MCF 10A (cell line): Measurements from ENCODE around the gene RETNLB. TPM values are rescaled to one million over a fixed set of nuclear protein-coding genes. Genes with fewer than 3 reads are reported as not detected.

ENCODE experiments used
- BruUV-seq: library from RNA; stranded (reverse); fragments of 400-500 nt; replicated peaks from 2 replicates; lab custom pipeline; 2021; lab: Mats Ljungman, UMichigan
- CTCF ChIA-PET: fragments of 300-600 bp; sonication (Branson Sonifier 250); formaldehyde crosslinking; extraction: SDS; loops from one replicate; lab custom pipeline; 2021; ENCODE audit warnings: antibody characterized with exemption, inconsistent platforms; lab: Yijun Ruan, JAX
- POLR2A ChIA-PET: fragments of 300-600, 350-650 bp; sonication (Branson Sonifier 250); formaldehyde crosslinking; extraction: SDS; loops from one replicate; lab custom pipeline; 2020; ENCODE audit warnings: antibody characterized with exemption, inconsistent platforms; lab: Yijun Ruan, JAX
- DNase-seq: peaks from one replicate; pipeline ENCODE4 v3.0.0-alpha.2; 2018; ENCODE audit not compliant: unreplicated experiment
- H3K27ac Mint-ChIP-seq: one replicate; pipeline ENCODE4 v1.8.0; 2022; ENCODE audit warnings: mild to moderate bottlenecking, low read depth, mixed read lengths; ENCODE audit not compliant: unreplicated experiment
- H3K27me3 Mint-ChIP-seq: one replicate; pipeline ENCODE4 v1.8.0; 2022; ENCODE audit warnings: mixed read lengths; ENCODE audit not compliant: insufficient read depth, unreplicated experiment
- H3K36me3 Mint-ChIP-seq: one replicate; pipeline ENCODE4 v1.8.0; 2022; ENCODE audit warnings: mild to moderate bottlenecking, moderate library complexity, mixed read lengths; ENCODE audit not compliant: insufficient read depth, unreplicated experiment
- H3K4me1 Mint-ChIP-seq: one replicate; pipeline ENCODE4 v1.8.0; 2022; ENCODE audit warnings: mixed read lengths; ENCODE audit not compliant: insufficient read depth, unreplicated experiment
- H3K4me3 Mint-ChIP-seq: one replicate; pipeline ENCODE4 v1.8.0; 2022; ENCODE audit warnings: mild to moderate bottlenecking, moderate library complexity, mixed read lengths; ENCODE audit not compliant: unreplicated experiment
- H3K9me3 Mint-ChIP-seq: one replicate; pipeline ENCODE4 v1.8.0; 2022; ENCODE audit warnings: mixed read lengths; ENCODE audit not compliant: unreplicated experiment
- intact Hi-C: fragments of 100-400 bp; cut with micrococcal nuclease; formaldehyde crosslinking; loops from 2 replicates; pipeline ENCODE4 v1.14.1; 2022
- total RNA-seq: library from RNA; stranded (reverse); gene quantifications from 2 replicates; pipeline ENCODE4 v1.2.3, GENCODE V29; 2022
- TF ChIP-seq, protein P1 (sequence below): fragments of 200-600 bp; IDR thresholded peaks from one replicate; pipeline ENCODE4 v1.8.0; 2022; ENCODE audit warnings: antibody characterized with exemption, mild to moderate bottlenecking; ENCODE audit not compliant: unreplicated experiment

RETNLB gene
- total RNA-seq, 1 experiment from 2014 or later: not detected

DNA sequence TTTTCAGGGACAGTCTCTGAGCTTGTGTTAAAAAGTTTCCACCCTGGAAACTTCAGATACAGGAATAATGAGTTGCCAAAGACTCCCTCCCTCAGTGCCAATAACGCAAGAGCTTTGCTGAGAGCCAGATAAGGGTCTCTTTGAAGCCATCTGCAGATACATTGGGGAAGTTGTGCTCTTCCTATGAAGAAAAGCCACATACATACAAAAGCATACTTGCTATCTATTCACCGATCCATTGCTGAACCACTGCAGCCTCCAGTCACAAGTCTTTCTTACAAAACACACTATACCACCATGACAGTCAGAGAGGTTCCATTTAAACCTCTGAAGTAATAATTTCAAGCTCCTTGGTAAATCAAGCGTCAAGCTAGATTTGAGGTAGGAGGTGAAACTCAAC lies 10.0 kb upstream of the RETNLB start:
- TF ChIP-seq, protein P1, sequence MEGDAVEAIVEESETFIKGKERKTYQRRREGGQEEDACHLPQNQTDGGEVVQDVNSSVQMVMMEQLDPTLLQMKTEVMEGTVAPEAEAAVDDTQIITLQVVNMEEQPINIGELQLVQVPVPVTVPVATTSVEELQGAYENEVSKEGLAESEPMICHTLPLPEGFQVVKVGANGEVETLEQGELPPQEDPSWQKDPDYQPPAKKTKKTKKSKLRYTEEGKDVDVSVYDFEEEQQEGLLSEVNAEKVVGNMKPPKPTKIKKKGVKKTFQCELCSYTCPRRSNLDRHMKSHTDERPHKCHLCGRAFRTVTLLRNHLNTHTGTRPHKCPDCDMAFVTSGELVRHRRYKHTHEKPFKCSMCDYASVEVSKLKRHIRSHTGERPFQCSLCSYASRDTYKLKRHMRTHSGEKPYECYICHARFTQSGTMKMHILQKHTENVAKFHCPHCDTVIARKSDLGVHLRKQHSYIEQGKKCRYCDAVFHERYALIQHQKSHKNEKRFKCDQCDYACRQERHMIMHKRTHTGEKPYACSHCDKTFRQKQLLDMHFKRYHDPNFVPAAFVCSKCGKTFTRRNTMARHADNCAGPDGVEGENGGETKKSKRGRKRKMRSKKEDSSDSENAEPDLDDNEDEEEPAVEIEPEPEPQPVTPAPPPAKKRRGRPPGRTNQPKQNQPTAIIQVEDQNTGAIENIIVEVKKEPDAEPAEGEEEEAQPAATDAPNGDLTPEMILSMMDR: no peak
- intact Hi-C loops: no loop called here
- no peaks in the 10 kb centered on the region for H3K36me3 Mint-ChIP-seq

DNA sequence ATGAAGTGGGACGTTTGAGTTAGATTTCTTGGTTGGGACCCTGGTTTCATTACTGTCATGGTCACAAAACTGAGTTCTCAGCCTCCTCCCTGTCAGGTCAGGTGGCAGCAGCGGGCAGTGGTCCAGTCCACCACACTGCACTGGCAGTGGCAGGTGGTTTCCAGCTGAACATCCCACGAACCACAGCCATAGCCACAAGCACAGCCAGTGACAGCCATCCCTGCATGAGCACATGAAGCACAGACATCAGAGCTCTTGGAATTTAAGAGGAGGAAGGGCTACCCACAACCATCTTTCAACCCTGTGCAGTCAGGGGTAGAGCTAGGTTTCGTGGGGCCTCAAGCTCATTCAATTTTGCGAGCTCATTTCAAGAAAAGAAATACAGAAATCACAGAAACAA lies 1.5 kb downstream of the RETNLB start:
- no TSS peak for BruUV-seq
- intact Hi-C loops: no loop called here
- Mint-ChIP-seq H3K36me3 (no peaks in the 10 kb centered on the region), H3K4me1 (no peaks in the 10 kb centered on the region), H3K4me3 (no peak overlapping the region), H3K27ac (no peak overlapping the region), H3K9me3 (no peaks in the 10 kb centered on the region), H3K27me3 (no peaks in the 10 kb centered on the region)
- CTCF ChIA-PET: no interaction called here
- no peak for DNase-seq
- TF ChIP-seq, protein P1: no peak
- POLR2A ChIA-PET: no interaction called here

More for the DNA sequence above, 10.0 kb upstream of the RETNLB start:
- ChIA-PET POLR2A (no interaction called here), CTCF (no interaction called here)
- no peak overlapping the region for H3K4me3 Mint-ChIP-seq
- DNase-seq: no peak
- no peaks in the 10 kb centered on the region for H3K9me3 Mint-ChIP-seq
- BruUV-seq: no TSS peak
- H3K4me1 Mint-ChIP-seq: no peaks in the 10 kb centered on the region
- H3K27ac Mint-ChIP-seq: no peak overlapping the region
- H3K27me3 Mint-ChIP-seq: no peaks in the 10 kb centered on the region

DNA sequence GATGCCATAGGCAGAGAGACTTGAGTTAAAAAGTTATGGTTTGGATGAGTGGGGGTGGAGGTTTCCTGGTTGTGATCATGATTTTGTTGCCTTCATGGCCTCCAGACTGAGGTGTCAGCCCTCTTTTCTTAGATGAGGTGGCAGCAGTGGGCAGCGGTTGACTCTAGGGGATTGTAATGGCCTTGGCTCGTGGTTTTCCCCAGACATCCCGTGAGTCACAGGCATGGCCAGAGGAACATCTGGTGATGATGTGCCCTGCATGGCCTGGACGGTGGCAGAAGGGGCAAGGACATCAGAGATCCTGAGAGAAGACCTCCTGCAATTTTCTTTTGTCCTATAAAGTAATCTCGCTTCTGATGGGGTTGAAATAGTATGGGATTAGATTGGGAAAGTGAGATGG lies 12.4 kb downstream of the RETNLB start:
- no peak overlapping the region for H3K4me3 Mint-ChIP-seq
- no peaks in the 10 kb centered on the region for H3K36me3 Mint-ChIP-seq
- H3K27me3 Mint-ChIP-seq: no peaks in the 10 kb centered on the region
- no peak overlapping the region for H3K27ac Mint-ChIP-seq
- no TSS peak for BruUV-seq
- peaks cover 8% of the 10 kb centered on the region for H3K9me3 Mint-ChIP-seq
- no peaks in the 10 kb centered on the region for H3K4me1 Mint-ChIP-seq
- DNase-seq: no peak
- TF ChIP-seq, protein P1: no peak
- POLR2A ChIA-PET: no interaction called here
- intact Hi-C loops: no loop called here
- CTCF ChIA-PET: no interaction called here

DNA sequence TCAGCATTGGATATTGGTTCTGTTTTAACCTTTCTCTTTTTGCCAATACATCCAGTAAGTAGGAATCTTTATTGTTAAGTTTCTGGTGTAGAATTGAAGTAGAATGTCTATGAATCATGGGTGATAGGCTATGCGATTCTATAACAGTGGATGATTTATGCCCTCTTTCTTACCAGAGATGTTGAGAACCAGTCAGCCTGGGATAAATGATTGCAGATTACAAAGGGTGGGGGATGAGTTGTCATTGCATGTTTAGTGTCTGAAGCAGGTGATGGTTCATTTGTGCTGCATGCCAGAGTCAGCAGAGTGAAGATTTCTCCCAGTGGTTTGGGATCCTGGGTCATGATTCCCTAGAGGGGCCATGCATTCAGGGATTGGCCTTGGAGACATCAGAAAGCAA lies 14.3 kb downstream of the RETNLB start:
- ChIA-PET CTCF (no interaction called here), POLR2A (no interaction called here)
- Mint-ChIP-seq H3K36me3 (no peaks in the 10 kb centered on the region), H3K27me3 (no peaks in the 10 kb centered on the region), H3K4me1 (no peaks in the 10 kb centered on the region), H3K27ac (no peak overlapping the region), H3K4me3 (no peak overlapping the region), H3K9me3 (peaks cover 8% of the 10 kb centered on the region)
- intact Hi-C loops: no loop called here
- TF ChIP-seq, protein P1: no peak
- BruUV-seq: no TSS peak
- no peak for DNase-seq
